ENCODE results near the gene CACFD1. TPM values are rescaled to one million over a fixed set of nuclear protein-coding genes. Genes with fewer than 3 reads are reported as not detected.

The CACFD1 gene
- total RNA-seq, 1 experiment from 2014 or later: 22.5 TPM

DNA sequence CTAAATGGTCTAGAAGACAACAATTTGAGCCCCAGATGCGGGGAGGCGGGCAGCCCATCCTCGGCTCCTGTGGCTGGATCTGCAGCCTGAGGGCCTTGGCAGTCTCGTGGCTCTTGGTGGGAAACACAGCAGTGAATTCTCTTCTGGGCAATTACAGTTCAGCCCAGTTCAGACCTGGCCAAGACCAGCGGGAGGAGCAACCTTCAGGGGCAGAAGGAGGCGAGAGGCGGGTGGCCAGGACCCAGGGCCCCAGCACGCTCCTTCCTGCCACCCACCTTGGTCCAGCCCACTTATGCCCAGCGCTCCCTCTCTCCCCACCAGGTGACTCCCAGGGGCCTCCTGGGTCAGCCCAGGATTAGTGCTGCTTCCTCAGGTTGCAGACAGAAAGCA is 57.2 kb downstream of the CACFD1 start:
- DNase-seq (ENCODE audit: low spot score): no peak
- TF ChIP-seq, protein P1, sequence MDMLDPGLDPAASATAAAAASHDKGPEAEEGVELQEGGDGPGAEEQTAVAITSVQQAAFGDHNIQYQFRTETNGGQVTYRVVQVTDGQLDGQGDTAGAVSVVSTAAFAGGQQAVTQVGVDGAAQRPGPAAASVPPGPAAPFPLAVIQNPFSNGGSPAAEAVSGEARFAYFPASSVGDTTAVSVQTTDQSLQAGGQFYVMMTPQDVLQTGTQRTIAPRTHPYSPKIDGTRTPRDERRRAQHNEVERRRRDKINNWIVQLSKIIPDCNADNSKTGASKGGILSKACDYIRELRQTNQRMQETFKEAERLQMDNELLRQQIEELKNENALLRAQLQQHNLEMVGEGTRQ (CRISPR knock-in tag; IDR thresholded peaks at IDR 0.05): no peak
- TF ChIP-seq, protein P2, sequence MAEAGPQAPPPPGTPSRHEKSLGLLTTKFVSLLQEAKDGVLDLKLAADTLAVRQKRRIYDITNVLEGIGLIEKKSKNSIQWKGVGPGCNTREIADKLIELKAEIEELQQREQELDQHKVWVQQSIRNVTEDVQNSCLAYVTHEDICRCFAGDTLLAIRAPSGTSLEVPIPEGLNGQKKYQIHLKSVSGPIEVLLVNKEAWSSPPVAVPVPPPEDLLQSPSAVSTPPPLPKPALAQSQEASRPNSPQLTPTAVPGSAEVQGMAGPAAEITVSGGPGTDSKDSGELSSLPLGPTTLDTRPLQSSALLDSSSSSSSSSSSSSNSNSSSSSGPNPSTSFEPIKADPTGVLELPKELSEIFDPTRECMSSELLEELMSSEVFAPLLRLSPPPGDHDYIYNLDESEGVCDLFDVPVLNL (CRISPR knock-in tag; IDR thresholded peaks at IDR 0.05; ENCODE audit: borderline replicate concordance, low read depth): no peak
- TF ChIP-seq FOXJ3 (CRISPR knock-in tag; IDR thresholded peaks at IDR 0.05; ENCODE audit: borderline replicate concordance): no peak
- TF ChIP-seq, protein P3, sequence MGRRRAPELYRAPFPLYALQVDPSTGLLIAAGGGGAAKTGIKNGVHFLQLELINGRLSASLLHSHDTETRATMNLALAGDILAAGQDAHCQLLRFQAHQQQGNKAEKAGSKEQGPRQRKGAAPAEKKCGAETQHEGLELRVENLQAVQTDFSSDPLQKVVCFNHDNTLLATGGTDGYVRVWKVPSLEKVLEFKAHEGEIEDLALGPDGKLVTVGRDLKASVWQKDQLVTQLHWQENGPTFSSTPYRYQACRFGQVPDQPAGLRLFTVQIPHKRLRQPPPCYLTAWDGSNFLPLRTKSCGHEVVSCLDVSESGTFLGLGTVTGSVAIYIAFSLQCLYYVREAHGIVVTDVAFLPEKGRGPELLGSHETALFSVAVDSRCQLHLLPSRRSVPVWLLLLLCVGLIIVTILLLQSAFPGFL (CRISPR knock-in tag; IDR thresholded peaks at IDR 0.05; ENCODE audit: borderline replicate concordance): no peak
- TF ChIP-seq, protein P4, sequence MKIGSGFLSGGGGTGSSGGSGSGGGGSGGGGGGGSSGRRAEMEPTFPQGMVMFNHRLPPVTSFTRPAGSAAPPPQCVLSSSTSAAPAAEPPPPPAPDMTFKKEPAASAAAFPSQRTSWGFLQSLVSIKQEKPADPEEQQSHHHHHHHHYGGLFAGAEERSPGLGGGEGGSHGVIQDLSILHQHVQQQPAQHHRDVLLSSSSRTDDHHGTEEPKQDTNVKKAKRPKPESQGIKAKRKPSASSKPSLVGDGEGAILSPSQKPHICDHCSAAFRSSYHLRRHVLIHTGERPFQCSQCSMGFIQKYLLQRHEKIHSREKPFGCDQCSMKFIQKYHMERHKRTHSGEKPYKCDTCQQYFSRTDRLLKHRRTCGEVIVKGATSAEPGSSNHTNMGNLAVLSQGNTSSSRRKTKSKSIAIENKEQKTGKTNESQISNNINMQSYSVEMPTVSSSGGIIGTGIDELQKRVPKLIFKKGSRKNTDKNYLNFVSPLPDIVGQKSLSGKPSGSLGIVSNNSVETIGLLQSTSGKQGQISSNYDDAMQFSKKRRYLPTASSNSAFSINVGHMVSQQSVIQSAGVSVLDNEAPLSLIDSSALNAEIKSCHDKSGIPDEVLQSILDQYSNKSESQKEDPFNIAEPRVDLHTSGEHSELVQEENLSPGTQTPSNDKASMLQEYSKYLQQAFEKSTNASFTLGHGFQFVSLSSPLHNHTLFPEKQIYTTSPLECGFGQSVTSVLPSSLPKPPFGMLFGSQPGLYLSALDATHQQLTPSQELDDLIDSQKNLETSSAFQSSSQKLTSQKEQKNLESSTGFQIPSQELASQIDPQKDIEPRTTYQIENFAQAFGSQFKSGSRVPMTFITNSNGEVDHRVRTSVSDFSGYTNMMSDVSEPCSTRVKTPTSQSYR (CRISPR knock-in tag; IDR thresholded peaks at IDR 0.05): no peak
- no peak for TF ChIP-seq RORB (CRISPR knock-in tag; IDR thresholded peaks at IDR 0.05)
- TF ChIP-seq, protein P5, sequence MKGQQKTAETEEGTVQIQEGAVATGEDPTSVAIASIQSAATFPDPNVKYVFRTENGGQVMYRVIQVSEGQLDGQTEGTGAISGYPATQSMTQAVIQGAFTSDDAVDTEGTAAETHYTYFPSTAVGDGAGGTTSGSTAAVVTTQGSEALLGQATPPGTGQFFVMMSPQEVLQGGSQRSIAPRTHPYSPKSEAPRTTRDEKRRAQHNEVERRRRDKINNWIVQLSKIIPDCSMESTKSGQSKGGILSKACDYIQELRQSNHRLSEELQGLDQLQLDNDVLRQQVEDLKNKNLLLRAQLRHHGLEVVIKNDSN (CRISPR knock-in tag; IDR thresholded peaks at IDR 0.05): no peak
- TF ChIP-seq, protein P6, sequence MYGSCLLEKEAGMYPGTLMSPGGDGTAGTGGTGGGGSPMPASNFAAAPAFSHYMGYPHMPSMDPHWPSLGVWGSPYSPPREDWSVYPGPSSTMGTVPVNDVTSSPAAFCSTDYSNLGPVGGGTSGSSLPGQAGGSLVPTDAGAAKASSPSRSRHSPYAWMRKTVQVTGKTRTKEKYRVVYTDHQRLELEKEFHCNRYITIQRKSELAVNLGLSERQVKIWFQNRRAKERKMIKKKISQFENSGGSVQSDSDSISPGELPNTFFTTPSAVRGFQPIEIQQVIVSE (CRISPR knock-in tag; IDR thresholded peaks at IDR 0.05; ENCODE audit: borderline replicate concordance): no peak
- TF ChIP-seq KAT7 (CRISPR knock-in tag; IDR thresholded peaks at IDR 0.05; ENCODE audit: borderline replicate concordance): no peak
- no peak for TF ChIP-seq CREB1 (CRISPR knock-in tag; IDR thresholded peaks at IDR 0.05)
- TF ChIP-seq, protein P7, sequence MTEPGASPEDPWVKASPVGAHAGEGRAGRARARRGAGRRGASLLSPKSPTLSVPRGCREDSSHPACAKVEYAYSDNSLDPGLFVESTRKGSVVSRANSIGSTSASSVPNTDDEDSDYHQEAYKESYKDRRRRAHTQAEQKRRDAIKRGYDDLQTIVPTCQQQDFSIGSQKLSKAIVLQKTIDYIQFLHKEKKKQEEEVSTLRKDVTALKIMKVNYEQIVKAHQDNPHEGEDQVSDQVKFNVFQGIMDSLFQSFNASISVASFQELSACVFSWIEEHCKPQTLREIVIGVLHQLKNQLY (CRISPR knock-in tag; IDR thresholded peaks at IDR 0.05): no peak
- TF ChIP-seq NR3C1 (CRISPR knock-in tag; conservative IDR thresholded peaks at IDR 0.05; ENCODE audit: low read depth): no peak
- TF ChIP-seq, protein P8, sequence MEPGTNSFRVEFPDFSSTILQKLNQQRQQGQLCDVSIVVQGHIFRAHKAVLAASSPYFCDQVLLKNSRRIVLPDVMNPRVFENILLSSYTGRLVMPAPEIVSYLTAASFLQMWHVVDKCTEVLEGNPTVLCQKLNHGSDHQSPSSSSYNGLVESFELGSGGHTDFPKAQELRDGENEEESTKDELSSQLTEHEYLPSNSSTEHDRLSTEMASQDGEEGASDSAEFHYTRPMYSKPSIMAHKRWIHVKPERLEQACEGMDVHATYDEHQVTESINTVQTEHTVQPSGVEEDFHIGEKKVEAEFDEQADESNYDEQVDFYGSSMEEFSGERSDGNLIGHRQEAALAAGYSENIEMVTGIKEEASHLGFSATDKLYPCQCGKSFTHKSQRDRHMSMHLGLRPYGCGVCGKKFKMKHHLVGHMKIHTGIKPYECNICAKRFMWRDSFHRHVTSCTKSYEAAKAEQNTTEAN (CRISPR knock-in tag; IDR thresholded peaks at IDR 0.05): no peak
- TF ChIP-seq, protein P9, sequence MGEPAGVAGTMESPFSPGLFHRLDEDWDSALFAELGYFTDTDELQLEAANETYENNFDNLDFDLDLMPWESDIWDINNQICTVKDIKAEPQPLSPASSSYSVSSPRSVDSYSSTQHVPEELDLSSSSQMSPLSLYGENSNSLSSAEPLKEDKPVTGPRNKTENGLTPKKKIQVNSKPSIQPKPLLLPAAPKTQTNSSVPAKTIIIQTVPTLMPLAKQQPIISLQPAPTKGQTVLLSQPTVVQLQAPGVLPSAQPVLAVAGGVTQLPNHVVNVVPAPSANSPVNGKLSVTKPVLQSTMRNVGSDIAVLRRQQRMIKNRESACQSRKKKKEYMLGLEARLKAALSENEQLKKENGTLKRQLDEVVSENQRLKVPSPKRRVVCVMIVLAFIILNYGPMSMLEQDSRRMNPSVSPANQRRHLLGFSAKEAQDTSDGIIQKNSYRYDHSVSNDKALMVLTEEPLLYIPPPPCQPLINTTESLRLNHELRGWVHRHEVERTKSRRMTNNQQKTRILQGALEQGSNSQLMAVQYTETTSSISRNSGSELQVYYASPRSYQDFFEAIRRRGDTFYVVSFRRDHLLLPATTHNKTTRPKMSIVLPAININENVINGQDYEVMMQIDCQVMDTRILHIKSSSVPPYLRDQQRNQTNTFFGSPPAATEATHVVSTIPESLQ (CRISPR knock-in tag; IDR thresholded peaks at IDR 0.05): no peak
- Mint-ChIP-seq H3K9me3 (no peaks in the 10 kb centered on the region), H3K4me3 (no peak overlapping the region), H3K36me3 (no peaks in the 10 kb centered on the region), H3K27me3 (ENCODE audit: low read depth) (no peaks in the 10 kb centered on the region), H3K4me1 (0 out of 2 replicates have a peak, but pooled peaks cover 4% of the 10 kb centered on the region), H3K27ac (no peak overlapping the region)
- CTCF ChIA-PET: interaction anchor here (0.7 kb wide), 3 partner anchors 44 to 111 kb away, joined by 3 to 5 read pairs (median 4); no protein-coding TSS in a partner anchor
- ATAC-seq: no peak
- POLR2A ChIA-PET: no interaction called here

All from WTC11 (cell line).